AG04450 (cell line): Measurements from ENCODE around the gene SGTA. TPM values are rescaled to one million over a fixed set of nuclear protein-coding genes. Genes with fewer than 3 reads are reported as not detected.
"Not testable (repeated sequence)": the region's sequence is repeated elsewhere in the genome, so short reads cannot be mapped to it uniquely, and the experiment has no call there.

ENCODE experiments used
- CTCF ChIA-PET: fragments of 300-600, 350-600 bp; formaldehyde crosslinking; extraction: SDS; loops from one replicate; lab custom pipeline; 2022; ENCODE audit warnings: antibody characterized with exemption, inconsistent platforms; lab: Charles Lee
- POLR2A ChIA-PET: fragments of 350-600 bp; formaldehyde crosslinking; extraction: SDS; loops from one replicate; lab custom pipeline; 2021; ENCODE audit warnings: antibody characterized with exemption, inconsistent platforms; lab: Yijun Ruan, JAX
- DNase-seq: peaks from one replicate; pipeline ENCODE4 v3.0.0-alpha.2; 2011; ENCODE audit warnings: low read depth, low spot score
- H3K27ac ChIP-seq: one replicate; pipeline ENCODE4 v1.5.1; 2012; ENCODE audit warnings: low read depth, low read length, control low read depth
- H3K27me3 ChIP-seq: one replicate; pipeline ENCODE4 v1.6.0; 2012; ENCODE audit warnings: low read length; ENCODE audit not compliant: control insufficient read depth, insufficient read depth
- H3K4me3 ChIP-seq: 2 replicates; pipeline ENCODE4 v1.5.1; 2011; ENCODE audit warnings: mild to moderate bottlenecking, low read depth, low read length, control low read depth
- H3K9me3 ChIP-seq: 2 replicates; pipeline ENCODE4 v1.5.1; 2012; ENCODE audit warnings: low read length; ENCODE audit not compliant: control insufficient read depth, insufficient read depth
- CTCF ChIP-seq: IDR thresholded peaks from 2 replicates; pipeline ENCODE4 v1.5.1; 2011; ENCODE audit warnings: low read depth, low read length, control low read depth, inconsistent platforms
- polyA plus RNA-seq: library from polyadenylated mRNA; depleted of rRNA; stranded (reverse); fragments of >200 nt; gene quantifications from 2 replicates; pipeline ENCODE4 v1.2.3, GENCODE V29; 2011

Gene SGTA
- polyA plus RNA-seq, 1 experiment, result 44.0 TPM

DNA sequence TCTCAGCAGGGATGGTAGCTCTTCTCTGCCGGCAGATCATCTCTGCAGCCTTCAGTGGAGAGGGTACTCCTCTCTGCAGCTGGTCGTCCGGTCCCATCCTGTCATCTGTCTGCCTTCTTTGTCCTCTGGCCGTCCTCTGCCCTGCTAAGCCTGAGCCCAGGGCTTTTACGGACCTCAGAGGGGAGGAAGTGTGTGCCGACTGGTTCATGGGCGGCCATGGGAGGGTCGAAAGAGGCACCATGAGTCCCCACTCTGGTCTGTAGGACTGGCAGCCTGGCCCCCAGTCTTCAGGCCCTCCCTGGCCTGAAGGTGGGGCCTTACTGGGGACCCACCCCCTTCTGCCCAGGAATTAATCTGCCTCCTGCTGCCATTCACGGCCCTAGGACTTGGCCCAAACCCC is 40.6 kb upstream of the SGTA start:
- Histone ChIP-seq H3K4me3 (no peak overlapping the region), H3K27me3 (no peaks in the 10 kb centered on the region), H3K9me3 (peaks cover 27% of the 10 kb centered on the region), H3K27ac (no peak overlapping the region)
- POLR2A ChIA-PET, result no interaction called here
- no peak for TF ChIP-seq CTCF
- CTCF ChIA-PET, result no interaction called here
- DNase-seq, result no peak

GRCh38 chr19:2822846-2823245 is 39.8 kb upstream of the SGTA start:
- no peak overlapping the region for H3K4me3 ChIP-seq
- peaks cover 20% of the 10 kb centered on the region for H3K9me3 ChIP-seq
- DNase-seq, result no peak
- H3K27me3 ChIP-seq, result no peaks in the 10 kb centered on the region
- POLR2A ChIA-PET, result no interaction called here
- TF ChIP-seq CTCF, result no peak
- CTCF ChIA-PET, result no interaction called here
- no peak overlapping the region for H3K27ac ChIP-seq

DNA sequence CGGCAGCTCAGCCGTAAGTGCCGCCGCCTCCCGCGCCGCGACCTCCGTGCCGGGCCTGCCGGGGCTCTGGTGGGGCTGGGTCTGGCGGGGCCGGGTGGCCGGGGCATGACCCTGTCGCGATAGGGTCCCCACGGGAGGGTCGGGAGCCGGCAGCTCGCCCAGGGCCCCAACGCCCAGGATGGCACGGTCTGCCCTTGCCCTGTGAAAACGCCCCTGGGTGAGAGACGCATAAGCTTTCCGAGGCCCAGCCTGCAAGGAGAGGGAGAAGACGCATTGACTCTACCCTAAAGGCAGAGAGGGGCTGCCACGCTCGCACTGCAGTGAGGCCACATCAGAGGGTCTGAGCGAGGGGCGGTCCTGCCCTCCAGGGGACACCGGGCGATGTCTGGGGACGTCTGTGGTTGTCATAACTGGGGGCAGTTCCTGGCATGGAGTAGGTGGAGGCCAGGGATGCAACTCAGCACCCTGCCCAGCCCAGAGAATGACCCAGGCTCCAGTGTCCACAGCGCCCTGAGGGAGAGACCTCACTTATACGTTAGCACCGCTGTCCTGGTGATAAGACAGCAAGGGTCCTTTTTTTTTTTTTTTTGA is 37.1 kb upstream of the SGTA start:
- H3K27me3 ChIP-seq, result no peaks in the 10 kb centered on the region
- H3K9me3 ChIP-seq, result peaks cover 18% of the 10 kb centered on the region
- peak overlapping the region; percentile 78 for H3K4me3 ChIP-seq
- no peak for TF ChIP-seq CTCF
- H3K27ac ChIP-seq, result no peak overlapping the region
- ChIA-PET POLR2A (interaction anchor here (0.6 kb wide), 1 partner anchor 409 kb away, joined by 11 read pairs; no protein-coding TSS in a partner anchor), CTCF (interaction anchor here (1.8 kb wide), 1 partner anchor 68 kb away, joined by 5 read pairs; no protein-coding TSS in a partner anchor)
- no peak for DNase-seq

GRCh38 chr19:2819540-2820111 is 36.6 kb upstream of the SGTA start, which contains the start of gene ZNF554:
ZNF554 (plus strand) TSS chr19:2819868; CDS start chr19:2820072, 204 bp downstream.
- Histone ChIP-seq H3K4me3 (peak within 1 kb of the TSS; percentile 78), H3K9me3 (peaks cover 17% of the 10 kb centered on the region; the same call in 1 of the 2 replicates), H3K27me3 (no peaks in the 10 kb centered on the region), H3K27ac (no peak within 1 kb of the TSS)
- DNase-seq, result peak; percentile 89
- ChIA-PET POLR2A (interaction anchor here (0.6 kb wide), 1 partner anchor 409 kb away, joined by 11 read pairs; no protein-coding TSS in a partner anchor), CTCF (interaction anchor here (0.6 to 1.8 kb wide), 4 partner anchors 9 to 68 kb away, joined by 3 to 6 read pairs (median 4); no protein-coding TSS in a partner anchor)
- peak; percentile 95 for TF ChIP-seq CTCF

GRCh38 chr19:2817237-2817829 is 34.3 kb upstream of the SGTA start:
- H3K9me3 ChIP-seq, DNase-seq, H3K4me3 ChIP-seq, H3K27ac ChIP-seq, CTCF ChIA-PET, H3K27me3 ChIP-seq, POLR2A ChIA-PET: not testable (repeated sequence)
